IMR-90 (cell line): Measurements from ENCODE around the gene MAGI2.

Source experiments
- BHLHE40 ChIP-seq: fragments of 150-350 bp; IDR thresholded peaks from 2 replicates; pipeline ENCODE4 v1.6.1; 2016; ENCODE audit warnings: mild to moderate bottlenecking, low read depth, low read length
- CEBPB ChIP-seq: IDR thresholded peaks from 2 replicates; pipeline ENCODE4 v1.6.1; 2012; ENCODE audit warnings: low read depth, low read length, improper control_type of control experiment
- CTCF ChIP-seq: conservative IDR thresholded peaks from 2 replicates; pipeline ENCODE4 v1.5.1; 2012; ENCODE audit warnings: mild to moderate bottlenecking, low read depth, low read length, improper control_type of control experiment
- MAZ ChIP-seq: IDR thresholded peaks from 2 replicates; pipeline ENCODE4 v1.6.1; 2012; ENCODE audit warnings: low read depth, mild to moderate bottlenecking, low read length, improper control_type of control experiment, moderate library complexity, borderline replicate concordance
- MXI1 ChIP-seq: IDR thresholded peaks from 2 replicates; pipeline ENCODE4 v1.6.1; 2012; ENCODE audit warnings: low read depth, mild to moderate bottlenecking, low read length, moderate library complexity, borderline replicate concordance
- POLR2A ChIP-seq: IDR thresholded peaks from 2 replicates; pipeline ENCODE4 v1.6.1; 2012; ENCODE audit warnings: mild to moderate bottlenecking, low read depth, low read length
- RAD21 ChIP-seq: IDR thresholded peaks from 2 replicates; pipeline ENCODE4 v1.6.1; 2012; ENCODE audit warnings: low read length, improper control_type of control experiment
- RFX5 ChIP-seq: IDR thresholded peaks from 2 replicates; pipeline ENCODE4 v1.8.0; 2012; ENCODE audit warnings: low read depth, mild to moderate bottlenecking, low read length, moderate library complexity
- TF ChIP-seq, protein P1 (sequence below): fragments of 150-350 bp; IDR thresholded peaks from 2 replicates; pipeline ENCODE4 v1.6.1; 2016; ENCODE audit warnings: low read depth, mild to moderate bottlenecking, low read length, moderate library complexity, borderline replicate concordance
- TF ChIP-seq, protein P2 (sequence below): fragments of 150-350 bp; IDR thresholded peaks from 2 replicates; pipeline ENCODE4 v1.6.1; 2017; ENCODE audit warnings: mild to moderate bottlenecking, antibody characterized with exemption, low read length, low read depth

DNA sequence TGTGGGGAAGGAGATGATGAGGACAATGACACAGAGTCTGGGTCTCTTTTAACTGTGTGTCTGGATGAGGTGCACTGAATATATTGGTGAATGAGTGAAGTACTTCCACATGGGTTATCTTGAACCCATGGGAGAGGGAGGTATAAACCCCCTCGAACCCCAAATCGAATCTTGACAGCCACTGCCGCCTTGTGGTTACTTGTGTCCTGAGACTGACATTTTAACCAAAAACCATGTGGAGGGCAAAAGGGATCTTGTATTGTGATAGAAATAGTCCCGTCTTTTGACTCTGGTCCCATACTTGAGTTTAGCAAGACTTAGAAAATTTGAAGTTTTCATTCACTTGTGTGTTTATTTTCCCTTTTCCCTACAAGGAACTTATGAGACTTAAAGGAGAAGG, 1371.6 kb downstream of the MAGI2 start:
- TF ChIP-seq CTCF (no peak), CEBPB (no peak), POLR2A (no peak), RFX5 (no peak), RAD21 (no peak), BHLHE40 (no peak), MAZ (no peak), MXI1 (no peak)
- TF ChIP-seq, protein P1, sequence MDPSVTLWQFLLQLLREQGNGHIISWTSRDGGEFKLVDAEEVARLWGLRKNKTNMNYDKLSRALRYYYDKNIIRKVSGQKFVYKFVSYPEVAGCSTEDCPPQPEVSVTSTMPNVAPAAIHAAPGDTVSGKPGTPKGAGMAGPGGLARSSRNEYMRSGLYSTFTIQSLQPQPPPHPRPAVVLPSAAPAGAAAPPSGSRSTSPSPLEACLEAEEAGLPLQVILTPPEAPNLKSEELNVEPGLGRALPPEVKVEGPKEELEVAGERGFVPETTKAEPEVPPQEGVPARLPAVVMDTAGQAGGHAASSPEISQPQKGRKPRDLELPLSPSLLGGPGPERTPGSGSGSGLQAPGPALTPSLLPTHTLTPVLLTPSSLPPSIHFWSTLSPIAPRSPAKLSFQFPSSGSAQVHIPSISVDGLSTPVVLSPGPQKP, result no peak
- TF ChIP-seq, protein P2, sequence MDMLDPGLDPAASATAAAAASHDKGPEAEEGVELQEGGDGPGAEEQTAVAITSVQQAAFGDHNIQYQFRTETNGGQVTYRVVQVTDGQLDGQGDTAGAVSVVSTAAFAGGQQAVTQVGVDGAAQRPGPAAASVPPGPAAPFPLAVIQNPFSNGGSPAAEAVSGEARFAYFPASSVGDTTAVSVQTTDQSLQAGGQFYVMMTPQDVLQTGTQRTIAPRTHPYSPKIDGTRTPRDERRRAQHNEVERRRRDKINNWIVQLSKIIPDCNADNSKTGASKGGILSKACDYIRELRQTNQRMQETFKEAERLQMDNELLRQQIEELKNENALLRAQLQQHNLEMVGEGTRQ, result no peak
